K562 (cell line): ENCODE results near the gene DUSP10. TPM values are rescaled to one million over a fixed set of nuclear protein-coding genes. Genes with fewer than 3 reads are reported as not detected.

Experiments used
- BRF1 ChIP-seq: IDR thresholded peaks from 3 replicates; pipeline ENCODE4 v1.6.1; 2011; ENCODE audit warnings: borderline replicate concordance, mild to moderate bottlenecking; ENCODE audit not compliant: insufficient read length; ENCODE audit errors: extremely low read depth
- CSDE1 ChIP-seq, 2 experiments: fragments of 450-650 bp; IDR thresholded peaks; 2 replicates each; pipeline ENCODE4 v1.6.1; 2016; ENCODE audit warnings: mild to moderate bottlenecking in 1 of 2
- HOXB6 ChIP-seq: fragments of 250-450 bp; sonication (Bioruptor Pico); IDR thresholded peaks from 2 replicates; pipeline ENCODE4 v1.5.1; 2022; ENCODE audit warnings: mild to moderate bottlenecking, borderline replicate concordance
- ILK ChIP-seq: fragments of 450-650 bp; IDR thresholded peaks from 2 replicates; pipeline ENCODE4 v1.6.1; 2016; ENCODE audit warnings: missing genetic modification characterization, low read depth, mild to moderate bottlenecking, missing compliant biosample characterization, moderate library complexity, borderline replicate concordance
- MED1 ChIP-seq: sonication (generic); formaldehyde crosslinking; IDR thresholded peaks from 2 replicates; pipeline ENCODE4 v1.8.1; 2023; ENCODE audit warnings: missing genetic modification reagents, borderline replicate concordance
- POLR2AphosphoS2 ChIP-seq: IDR thresholded peaks from 2 replicates; pipeline ENCODE4 v1.6.1; 2012; ENCODE audit warnings: low read length, improper control_type of control experiment
- PREB ChIP-seq: sonication (generic); formaldehyde crosslinking; IDR thresholded peaks from 2 replicates; pipeline ENCODE4 v1.8.1; 2023; ENCODE audit warnings: mild to moderate bottlenecking, missing genetic modification reagents
- SREBF1 ChIP-seq: fragments of 150-350 bp; IDR thresholded peaks from 2 replicates; pipeline ENCODE4 v1.6.1; 2014; ENCODE audit warnings: antibody characterized with exemption, low read depth, low read length, borderline replicate concordance
- STAT5B ChIP-seq: fragments of 250-450 bp; sonication (Bioruptor Pico); IDR thresholded peaks from 2 replicates; pipeline ENCODE4 v1.8.0; 2021; ENCODE audit warnings: mild to moderate bottlenecking, inconsistent platforms
- TCF3 ChIP-seq: sonication (generic); formaldehyde crosslinking; IDR thresholded peaks from 2 replicates; pipeline ENCODE4 v1.4.0; 2020; ENCODE audit warnings: mild to moderate bottlenecking, missing genetic modification reagents
- U2AF1 ChIP-seq: fragments of 200-400 bp; formaldehyde crosslinking; optimal IDR thresholded peaks from 2 replicates; pipeline ENCODE3; 2017; ENCODE audit warnings: mild to moderate bottlenecking, low read depth, low read length, moderate library complexity
- XRCC5 ChIP-seq: fragments of 200-400 bp; formaldehyde crosslinking; IDR thresholded peaks from 2 replicates; pipeline ENCODE4 v1.6.1; 2017; ENCODE audit warnings: low read depth, mild to moderate bottlenecking, low read length
- ZFP30 ChIP-seq: fragments of 250-450 bp; sonication (Bioruptor Pico); IDR thresholded peaks from 2 replicates; pipeline ENCODE4 v1.8.0; 2022; ENCODE audit warnings: moderate library complexity, mild to moderate bottlenecking, inconsistent platforms, borderline replicate concordance
- ZNF174 ChIP-seq: fragments of 250-450 bp; sonication (Bioruptor Pico); IDR thresholded peaks from 2 replicates; pipeline ENCODE4 v1.4.0; 2020; ENCODE audit warnings: mild to moderate bottlenecking
- ZNF184 ChIP-seq: sonication (generic); formaldehyde crosslinking; IDR thresholded peaks from 2 replicates; pipeline ENCODE4 v1.5.0; 2020; ENCODE audit warnings: missing genetic modification reagents
- ZNF655 ChIP-seq: fragments of 250-450 bp; sonication (Bioruptor Pico); IDR thresholded peaks from 2 replicates; pipeline ENCODE4 v1.5.0; 2021
- ZNF695 ChIP-seq: fragments of 450-650 bp; formaldehyde crosslinking; IDR thresholded peaks from 2 replicates; pipeline ENCODE4 v1.4.0; 2020; ENCODE audit warnings: mild to moderate bottlenecking, moderate library complexity
- ZNF785 ChIP-seq: fragments of 250-450 bp; sonication (Bioruptor Pico); IDR thresholded peaks from 2 replicates; pipeline ENCODE4 v1.4.0; 2020; ENCODE audit warnings: mild to moderate bottlenecking
- polyA plus RNA-seq, 8 experiments: library from polyadenylated mRNA; depleted of rRNA in 4 of 8; stranded (reverse) in 5 of 8; unstranded in 3 of 8; fragments of >200 nt; fragmentation: Nextera tagmentation in 2 of 8; fragmentation: Illumina TruSeq in 1 of 8; extraction: Ambion mirVana in 2 of 8; extraction: Trizol in 1 of 8; gene quantifications; 2 replicates each; pipeline versions ENCODE4 v1.2.1 to v1.2.3, GENCODE V29; 2011 to 2014; ENCODE audit warnings: inconsistent platforms in 1 of 8, missing spikeins in 1 of 8
- total RNA-seq, 7 experiments: library from RNA; depleted of rRNA in 6 of 7; stranded (reverse); fragments of >200 nt in 6 of 7; fragmentation: Illumina TruSeq in 2 of 7; extraction: Trizol in 2 of 7; gene quantifications; 2 replicates each; pipeline versions ENCODE4 v1.2.1 to v1.2.3, GENCODE V29; 2011 to 2021; ENCODE audit warnings: low replicate concordance in 1 of 7
- TF ChIP-seq, protein P1 (sequence below), 2 experiments: fragments of 450-650 bp; IDR thresholded peaks; 2 replicates each; pipeline ENCODE4 v1.6.1; 2018; ENCODE audit warnings: mild to moderate bottlenecking in 2 of 2, low read depth in 1 of 2; ENCODE audit not compliant: partially characterized antibody in 2 of 2
- TF ChIP-seq, protein P2 (sequence below): sonication (generic); formaldehyde crosslinking; IDR thresholded peaks from 2 replicates; pipeline ENCODE4 v1.8.0; 2022; ENCODE audit warnings: missing genetic modification reagents, mild to moderate bottlenecking, borderline replicate concordance

DUSP10 gene
- total and polyA plus RNA-seq, 9 of the 15 experiments (the other 6 are each of a cell fraction or from before 2014, with no cell fraction given) = 1.7 to 8.3 (median 6.1) TPM

GRCh38 chr1:221742555-221743415 lies 896 bp upstream of the DUSP10 start (continued):
- 0 out of 2 replicates have a peak, but pooled peaks have one; percentile 0 for TF ChIP-seq XRCC5
- TF ChIP-seq, protein P1, sequence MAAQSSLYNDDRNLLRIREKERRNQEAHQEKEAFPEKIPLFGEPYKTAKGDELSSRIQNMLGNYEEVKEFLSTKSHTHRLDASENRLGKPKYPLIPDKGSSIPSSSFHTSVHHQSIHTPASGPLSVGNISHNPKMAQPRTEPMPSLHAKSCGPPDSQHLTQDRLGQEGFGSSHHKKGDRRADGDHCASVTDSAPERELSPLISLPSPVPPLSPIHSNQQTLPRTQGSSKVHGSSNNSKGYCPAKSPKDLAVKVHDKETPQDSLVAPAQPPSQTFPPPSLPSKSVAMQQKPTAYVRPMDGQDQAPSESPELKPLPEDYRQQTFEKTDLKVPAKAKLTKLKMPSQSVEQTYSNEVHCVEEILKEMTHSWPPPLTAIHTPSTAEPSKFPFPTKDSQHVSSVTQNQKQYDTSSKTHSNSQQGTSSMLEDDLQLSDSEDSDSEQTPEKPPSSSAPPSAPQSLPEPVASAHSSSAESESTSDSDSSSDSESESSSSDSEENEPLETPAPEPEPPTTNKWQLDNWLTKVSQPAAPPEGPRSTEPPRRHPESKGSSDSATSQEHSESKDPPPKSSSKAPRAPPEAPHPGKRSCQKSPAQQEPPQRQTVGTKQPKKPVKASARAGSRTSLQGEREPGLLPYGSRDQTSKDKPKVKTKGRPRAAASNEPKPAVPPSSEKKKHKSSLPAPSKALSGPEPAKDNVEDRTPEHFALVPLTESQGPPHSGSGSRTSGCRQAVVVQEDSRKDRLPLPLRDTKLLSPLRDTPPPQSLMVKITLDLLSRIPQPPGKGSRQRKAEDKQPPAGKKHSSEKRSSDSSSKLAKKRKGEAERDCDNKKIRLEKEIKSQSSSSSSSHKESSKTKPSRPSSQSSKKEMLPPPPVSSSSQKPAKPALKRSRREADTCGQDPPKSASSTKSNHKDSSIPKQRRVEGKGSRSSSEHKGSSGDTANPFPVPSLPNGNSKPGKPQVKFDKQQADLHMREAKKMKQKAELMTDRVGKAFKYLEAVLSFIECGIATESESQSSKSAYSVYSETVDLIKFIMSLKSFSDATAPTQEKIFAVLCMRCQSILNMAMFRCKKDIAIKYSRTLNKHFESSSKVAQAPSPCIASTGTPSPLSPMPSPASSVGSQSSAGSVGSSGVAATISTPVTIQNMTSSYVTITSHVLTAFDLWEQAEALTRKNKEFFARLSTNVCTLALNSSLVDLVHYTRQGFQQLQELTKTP (IDR thresholded peaks at IDR 0.05; ENCODE audit: low read depth in 1 of 2, partially characterized antibody in 2 of 2) = no peak
- TF ChIP-seq PREB (CRISPR knock-in tag) = no peak
- no peak for TF ChIP-seq BRF1
- TF ChIP-seq ZNF184 = no peak
- peak; percentile 31 for TF ChIP-seq U2AF1
- TF ChIP-seq ILK = no peak
- TF ChIP-seq POLR2AphosphoS2 = no peak
- TF ChIP-seq HOXB6 (CRISPR knock-in tag) = no peak
- TF ChIP-seq SREBF1 = no peak
- TF ChIP-seq ZNF655 = no peak
- TF ChIP-seq STAT5B = no peak
- no peak for TF ChIP-seq TCF3 (CRISPR knock-in tag)
- TF ChIP-seq CSDE1 (IDR thresholded peaks at IDR 0.05) = no peak
- no peak for TF ChIP-seq ZNF174
- TF ChIP-seq ZNF695 (CRISPR knock-in tag) = no peak
- no peak for TF ChIP-seq ZNF785 (CRISPR knock-in tag)
- TF ChIP-seq, protein P2, sequence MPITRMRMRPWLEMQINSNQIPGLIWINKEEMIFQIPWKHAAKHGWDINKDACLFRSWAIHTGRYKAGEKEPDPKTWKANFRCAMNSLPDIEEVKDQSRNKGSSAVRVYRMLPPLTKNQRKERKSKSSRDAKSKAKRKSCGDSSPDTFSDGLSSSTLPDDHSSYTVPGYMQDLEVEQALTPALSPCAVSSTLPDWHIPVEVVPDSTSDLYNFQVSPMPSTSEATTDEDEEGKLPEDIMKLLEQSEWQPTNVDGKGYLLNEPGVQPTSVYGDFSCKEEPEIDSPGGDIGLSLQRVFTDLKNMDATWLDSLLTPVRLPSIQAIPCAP = no peak
- TF ChIP-seq MED1 (CRISPR knock-in tag) = no peak
- TF ChIP-seq ZFP30 (CRISPR knock-in tag) = no peak
